Activated T-cell treated with anti-CD3 and anti-CD28 coated beads, Interleukin-2, amount 50 U/mL, for 48 hours (primary cell): Measurements from ENCODE around the gene SORCS3.

Experiments used
- DNase-seq, 2 experiments: peaks; one replicate each; pipeline ENCODE4 v3.0.0-alpha.2; 2020

SORCS3 gene

DNA sequence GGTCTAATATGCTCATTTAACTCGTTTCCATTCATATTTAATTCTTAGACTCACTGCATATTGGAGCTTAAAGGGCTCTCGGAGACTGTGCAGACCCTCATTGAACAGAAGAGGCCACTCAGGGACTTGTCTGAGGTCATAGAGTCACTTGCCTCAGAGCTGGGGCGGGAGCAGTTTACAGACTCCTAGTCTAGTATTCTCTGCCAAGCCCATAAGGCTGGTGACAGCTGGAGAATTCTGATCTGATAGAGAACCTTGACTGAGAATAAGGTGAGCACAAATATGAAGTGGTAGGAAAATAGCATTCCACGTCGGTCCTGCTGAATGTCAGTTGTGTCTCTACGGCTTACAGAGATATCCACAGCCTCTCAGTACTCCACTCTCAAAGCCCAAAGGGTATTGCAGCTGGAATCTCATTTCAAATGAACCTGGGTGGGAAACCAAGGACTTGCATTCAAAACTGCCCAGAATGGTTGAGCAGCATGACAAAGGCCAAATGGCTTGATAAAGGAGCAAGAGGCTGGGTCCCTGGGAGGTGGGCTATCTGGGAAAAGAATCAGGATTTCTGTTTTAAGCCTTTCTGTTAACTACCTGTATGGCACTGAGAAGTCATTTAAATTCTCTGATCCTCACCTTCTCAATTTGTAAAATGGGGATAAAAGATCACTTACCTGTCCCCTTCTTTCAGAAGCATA lies 283.2 kb downstream of the SORCS3 start:
- no peak for DNase-seq

DNA sequence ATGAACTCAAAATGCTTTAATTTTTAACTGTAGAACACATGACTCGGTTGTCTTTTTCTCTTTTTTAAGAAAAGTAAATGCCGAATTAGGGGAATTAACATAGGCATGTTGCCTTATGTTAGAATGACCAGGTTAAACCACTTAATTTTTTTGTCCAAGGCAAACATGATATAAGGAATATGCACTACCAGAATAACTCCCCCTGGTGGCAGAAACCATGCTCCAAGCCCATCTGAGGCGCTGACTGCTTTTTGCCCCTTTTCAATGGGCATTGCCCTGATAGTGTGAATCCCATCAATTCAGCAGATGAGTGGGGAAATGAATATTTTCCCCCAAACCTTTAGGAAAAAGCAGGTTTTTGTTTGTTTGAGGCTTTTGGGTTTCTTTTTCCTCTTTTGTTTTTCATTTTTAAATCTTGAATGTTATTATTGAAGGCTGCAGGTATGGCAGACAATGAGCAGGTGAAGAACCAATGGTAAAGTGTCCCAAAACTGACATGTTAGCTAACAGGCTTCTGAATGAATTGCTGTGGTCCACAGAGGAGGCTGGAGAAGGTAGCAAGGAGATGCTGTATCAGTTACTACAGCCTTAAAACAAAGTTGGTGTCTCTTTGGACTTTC lies 284.3 kb downstream of the SORCS3 start:
- DNase-seq, result peak; percentile 30 to 43

- no peak for DNase-seq
These were observed 287.6 kb downstream of the SORCS3 start for GRCh38 chr10:104928734-104929133.

DNA sequence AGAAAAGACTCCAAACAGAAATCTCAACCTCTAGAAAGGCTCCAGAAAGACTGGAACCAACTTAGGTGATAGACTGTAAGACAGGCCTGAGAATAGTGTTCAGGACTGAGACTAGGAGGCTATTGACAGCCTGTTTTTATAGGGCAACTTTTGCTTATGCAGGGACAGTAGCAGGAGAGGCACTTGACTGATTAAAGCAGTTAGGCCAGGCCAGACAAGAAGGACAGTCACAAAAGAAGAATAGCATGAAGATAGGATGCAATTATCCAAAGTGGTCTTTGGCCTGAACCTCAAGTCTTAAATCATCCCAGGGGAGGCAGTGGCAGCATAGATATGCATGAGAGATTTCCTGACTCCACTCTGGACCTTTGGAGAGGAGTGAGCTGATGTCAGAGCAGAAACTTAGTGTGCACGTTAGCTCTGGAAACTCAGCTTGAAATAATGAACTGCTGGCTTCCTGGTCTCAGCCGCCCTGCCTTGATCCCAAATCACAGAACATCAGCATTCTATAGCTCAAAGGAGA lies 290.6 kb downstream of the SORCS3 start:
- DNase-seq, result no peak

GRCh38 chr10:104935656-104936055 lies 294.6 kb downstream of the SORCS3 start:
- no peak for DNase-seq

- DNase-seq, result no peak
These were observed 296.5 kb downstream of the SORCS3 start for GRCh38 chr10:104937567-104937966.

DNA sequence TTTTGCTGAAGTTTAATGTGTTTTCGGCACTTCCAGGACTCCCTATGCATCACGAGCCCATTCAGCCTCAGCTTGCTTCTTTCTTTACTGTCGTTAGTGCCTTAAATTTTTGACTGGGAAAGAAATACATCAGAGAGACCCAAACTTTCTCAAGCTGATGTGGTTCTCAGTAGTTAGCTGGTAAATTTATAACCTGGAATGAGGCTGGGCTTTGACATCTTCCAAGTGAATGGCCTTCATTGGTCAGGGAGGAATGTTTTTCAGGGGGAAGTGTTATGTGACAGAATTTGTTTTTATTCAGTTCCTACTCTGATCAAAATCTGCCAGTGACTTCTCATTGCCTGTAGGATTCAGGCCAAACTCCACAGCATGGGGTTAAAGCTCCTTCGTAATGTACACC lies 296.9 kb downstream of the SORCS3 start:
- DNase-seq, result no peak

- DNase-seq, result no peak
These were observed 300.6 kb downstream of the SORCS3 start for GRCh38 chr10:104941662-104942061.

GRCh38 chr10:104947314-104947713 lies 306.2 kb downstream of the SORCS3 start:
- no peak for DNase-seq

GRCh38 chr10:104957178-104957841 lies 316.2 kb downstream of the SORCS3 start:
- no peak for DNase-seq

DNA sequence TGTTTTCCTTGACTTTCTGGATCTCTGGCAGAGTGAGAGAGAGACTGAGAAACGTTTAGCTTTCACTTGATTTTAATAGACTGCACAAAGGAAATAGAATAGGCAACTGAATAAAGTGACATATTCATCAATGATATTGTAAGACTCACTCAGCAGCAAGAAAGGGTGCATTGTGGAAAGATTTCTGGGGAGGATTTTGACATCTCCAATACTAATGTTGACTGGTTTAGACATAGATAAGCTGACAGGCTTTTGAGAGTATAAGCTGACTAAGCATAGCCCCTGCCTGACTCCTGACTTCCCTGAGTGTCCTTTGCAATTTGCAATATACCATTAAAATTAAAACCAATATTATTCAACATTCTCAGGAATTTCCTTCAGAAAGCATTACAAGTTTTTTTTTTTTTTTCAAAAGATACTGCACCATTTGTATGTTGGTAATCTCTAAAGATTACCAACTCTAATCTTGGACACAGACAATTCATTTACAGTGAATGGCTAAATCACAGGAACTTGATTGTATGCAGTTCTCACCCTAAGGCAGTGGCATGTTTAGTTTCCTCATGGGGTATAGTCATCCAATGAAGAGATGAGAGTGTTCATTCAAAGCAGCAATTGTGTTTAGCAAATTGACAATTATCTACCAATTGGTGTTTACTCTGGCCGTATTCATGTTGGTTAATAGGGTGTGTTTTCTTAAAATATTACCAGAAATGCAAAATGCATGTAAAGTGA lies 325.6 kb downstream of the SORCS3 start:
- no peak for DNase-seq

- DNase-seq, result no peak
These were observed 339.3 kb downstream of the SORCS3 start for GRCh38 chr10:104980368-104980767.

DNA sequence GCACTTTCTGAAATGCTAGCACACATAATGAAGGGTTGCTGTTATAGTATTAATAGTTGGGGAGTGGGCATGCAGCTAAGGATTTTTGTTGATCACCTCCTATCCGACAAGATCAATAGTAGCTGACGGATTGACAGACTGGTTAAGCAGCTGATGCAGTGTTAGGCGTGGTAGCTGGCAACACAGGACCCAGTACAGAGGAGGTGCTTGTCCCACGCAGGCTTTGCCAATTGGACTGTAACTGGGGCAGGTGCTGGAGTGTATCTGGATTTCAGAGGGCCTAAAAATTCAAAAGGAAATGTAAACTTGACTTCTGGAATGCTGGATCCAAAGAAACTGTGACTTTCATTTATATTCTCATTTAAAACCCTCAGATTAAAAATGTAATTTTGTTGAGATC lies 340.9 kb downstream of the SORCS3 start:
- no peak for DNase-seq

DNA sequence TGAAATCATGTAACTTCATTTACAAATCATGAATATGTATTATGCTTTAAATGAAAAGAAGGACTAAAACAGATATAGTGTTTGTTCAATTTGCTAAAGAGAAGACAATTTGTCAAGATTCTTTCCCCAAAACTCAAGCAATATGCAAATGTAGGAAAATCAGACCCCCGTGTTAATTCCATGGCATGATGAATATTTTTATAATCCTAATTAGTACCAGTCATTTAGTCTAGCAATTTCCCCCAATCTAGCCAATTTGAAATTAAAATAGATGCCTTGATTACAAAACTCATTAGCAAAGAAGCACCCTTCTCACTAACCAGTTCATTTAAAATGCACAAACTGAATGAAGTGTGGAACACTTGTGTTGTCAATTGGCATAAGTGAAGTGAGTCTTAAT lies 347.6 kb downstream of the SORCS3 start:
- DNase-seq, result no peak

- DNase-seq, result no peak
These were observed 348.8 kb downstream of the SORCS3 start for GRCh38 chr10:104989880-104990279.

DNA sequence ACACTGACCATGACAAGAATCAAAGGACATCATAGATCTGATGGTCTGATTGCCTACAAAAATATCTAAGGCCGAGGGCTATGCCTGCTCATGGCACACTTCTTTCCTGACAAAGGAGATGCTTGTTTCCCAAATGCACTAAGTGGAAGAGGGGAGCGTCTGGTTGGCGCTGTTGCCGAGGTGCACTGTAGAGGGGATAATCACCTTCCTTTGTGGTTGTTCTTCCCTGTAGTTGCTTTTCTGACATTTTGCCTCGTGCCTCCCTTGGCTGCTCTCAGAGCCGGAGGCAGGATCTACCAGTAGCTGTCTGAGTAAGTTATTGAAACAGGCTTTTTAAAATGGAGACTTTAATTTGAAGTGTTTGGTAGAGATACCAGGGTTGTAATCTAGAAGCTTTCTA lies 352.0 kb downstream of the SORCS3 start:
- DNase-seq, result no peak

- DNase-seq, result no peak
These were observed 360.2 kb downstream of the SORCS3 start for GRCh38 chr10:105001269-105001668.

DNA sequence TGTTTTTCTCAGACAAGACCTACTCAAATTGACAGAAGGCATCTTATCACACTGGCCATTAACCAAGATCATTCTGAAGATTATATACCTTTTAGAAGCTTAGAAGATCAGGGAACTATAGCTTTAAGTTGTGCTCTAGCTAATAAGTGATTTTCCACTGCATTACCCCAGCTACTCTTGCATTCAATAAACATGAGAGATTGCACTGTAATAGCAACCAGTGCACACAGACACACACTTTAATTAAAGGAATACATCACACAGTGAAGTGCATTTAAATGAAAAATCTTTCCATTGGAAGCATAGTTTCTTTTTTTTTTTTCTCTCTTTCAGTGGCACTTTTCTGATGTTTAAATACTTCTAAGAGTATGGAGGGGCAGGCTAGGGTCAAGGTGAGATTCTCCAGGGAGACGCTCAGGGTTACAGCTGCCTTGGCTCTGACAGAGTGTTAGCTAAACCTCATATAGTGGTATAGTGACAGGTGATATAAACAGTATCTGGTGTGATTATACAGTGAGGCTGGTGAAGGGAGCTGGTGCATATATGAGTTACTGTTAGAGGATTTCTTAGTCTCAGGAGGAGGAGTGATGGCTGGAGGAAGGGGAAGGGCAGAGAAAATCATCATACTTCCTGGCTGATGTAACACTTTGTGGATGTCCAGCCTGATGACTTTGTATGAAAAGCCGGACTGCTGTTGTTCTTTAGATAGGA lies 369.5 kb downstream of the SORCS3 start:
- DNase-seq, result no peak

GRCh38 chr10:105017116-105017515 lies 376.0 kb downstream of the SORCS3 start:
- peak in 1 of 2 experiments; percentile 19 for DNase-seq

GRCh38 chr10:105017691-105018090 lies 376.6 kb downstream of the SORCS3 start:
- DNase-seq, result no peak

- no peak for DNase-seq
These were observed 382.4 kb downstream of the SORCS3 start for GRCh38 chr10:105023211-105024111.

DNA sequence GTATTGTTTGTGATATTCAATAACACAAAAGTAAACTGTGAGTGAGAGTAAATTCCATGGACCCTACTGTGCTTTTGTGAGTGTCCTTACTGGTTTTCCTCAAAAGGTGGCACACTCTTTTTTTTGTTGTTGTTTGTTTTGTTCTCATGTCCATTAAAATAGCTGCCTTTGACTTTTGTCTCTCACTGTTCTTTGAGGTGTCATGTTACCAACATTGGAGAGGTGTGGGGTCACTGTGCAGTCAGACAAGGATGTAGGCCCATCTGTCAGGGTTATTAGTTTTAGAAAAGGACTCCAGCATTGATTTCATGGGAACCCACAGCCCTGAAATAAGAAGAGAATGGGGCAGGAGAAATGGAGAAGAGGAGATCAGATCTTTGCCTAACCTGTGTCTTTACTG lies 383.1 kb downstream of the SORCS3 start:
- no peak for DNase-seq
